HG03064 (cell line): Measurements from ENCODE around the gene MGME1.

ENCODE experiments used
- ATAC-seq: cut with Tn5 transposase; IDR thresholded peaks from one replicate; pipeline ENCODE4 v1.9.1; 2021; ENCODE audit warnings: low read depth; ENCODE audit not compliant: unreplicated experiment

Gene MGME1

DNA sequence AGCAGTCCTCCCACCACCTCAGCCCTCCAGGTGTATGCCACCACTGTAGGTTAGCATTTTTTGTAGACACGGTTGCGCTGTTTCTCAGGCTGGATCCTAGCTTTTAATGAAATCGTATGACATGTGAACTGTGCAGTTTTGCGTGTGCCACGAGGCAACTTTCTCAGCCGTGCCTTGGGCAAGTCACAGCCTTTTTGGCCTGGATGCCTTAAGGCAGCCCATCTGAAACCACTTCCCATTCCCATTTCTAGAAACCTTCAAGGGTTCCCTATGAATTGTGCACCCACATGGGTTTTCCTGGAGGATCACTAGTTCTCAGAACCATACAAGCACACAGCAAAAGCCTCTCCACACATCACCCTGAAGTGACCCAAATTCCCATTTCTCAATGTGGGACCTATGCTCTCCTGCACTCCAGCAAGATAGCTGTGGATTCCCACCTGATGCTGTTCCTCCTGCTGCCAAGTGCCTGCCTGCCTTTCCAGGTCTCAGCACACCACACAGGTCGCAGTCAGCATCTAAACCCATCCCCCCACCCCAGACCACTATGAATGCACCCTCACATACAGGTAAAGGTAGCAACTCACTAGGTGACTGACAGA lies 29.1 kb upstream of the MGME1 start:
- ATAC-seq, result peak; percentile 5

DNA sequence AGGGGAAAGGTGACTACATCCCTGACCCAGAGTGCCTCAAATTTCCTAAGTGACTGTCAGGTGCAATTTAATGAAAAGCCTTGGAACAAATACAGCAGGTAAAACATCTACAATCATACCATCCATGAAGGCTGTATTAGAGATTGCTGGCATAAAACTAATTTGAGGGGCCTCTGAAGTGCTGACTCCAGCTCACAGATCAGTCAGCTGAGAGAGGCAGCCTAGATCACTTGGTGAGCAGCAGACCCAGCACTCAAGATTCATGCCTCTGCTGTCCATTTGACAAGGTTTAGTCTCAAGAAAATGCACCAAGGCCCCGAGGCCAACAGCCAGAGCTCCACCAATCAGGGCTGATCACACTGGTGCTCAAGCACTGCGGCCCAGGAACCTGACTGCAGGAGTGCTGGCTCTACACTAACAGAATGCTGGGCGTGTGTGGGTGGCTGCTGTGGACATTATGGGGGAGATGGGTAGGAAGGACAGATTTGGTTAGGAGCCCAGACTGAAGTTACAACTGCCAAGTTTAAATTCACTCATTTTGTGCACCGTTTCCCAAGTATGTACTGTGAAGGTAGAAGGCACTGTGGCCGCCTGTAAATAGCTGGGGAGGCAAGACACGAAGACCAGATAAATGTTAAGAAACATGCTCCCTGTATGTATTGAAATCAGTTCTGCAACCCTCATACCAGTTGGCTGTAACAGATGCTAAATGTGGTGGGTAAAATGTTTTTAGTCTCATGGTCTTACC lies 28.4 kb upstream of the MGME1 start:
- ATAC-seq, result no peak

DNA sequence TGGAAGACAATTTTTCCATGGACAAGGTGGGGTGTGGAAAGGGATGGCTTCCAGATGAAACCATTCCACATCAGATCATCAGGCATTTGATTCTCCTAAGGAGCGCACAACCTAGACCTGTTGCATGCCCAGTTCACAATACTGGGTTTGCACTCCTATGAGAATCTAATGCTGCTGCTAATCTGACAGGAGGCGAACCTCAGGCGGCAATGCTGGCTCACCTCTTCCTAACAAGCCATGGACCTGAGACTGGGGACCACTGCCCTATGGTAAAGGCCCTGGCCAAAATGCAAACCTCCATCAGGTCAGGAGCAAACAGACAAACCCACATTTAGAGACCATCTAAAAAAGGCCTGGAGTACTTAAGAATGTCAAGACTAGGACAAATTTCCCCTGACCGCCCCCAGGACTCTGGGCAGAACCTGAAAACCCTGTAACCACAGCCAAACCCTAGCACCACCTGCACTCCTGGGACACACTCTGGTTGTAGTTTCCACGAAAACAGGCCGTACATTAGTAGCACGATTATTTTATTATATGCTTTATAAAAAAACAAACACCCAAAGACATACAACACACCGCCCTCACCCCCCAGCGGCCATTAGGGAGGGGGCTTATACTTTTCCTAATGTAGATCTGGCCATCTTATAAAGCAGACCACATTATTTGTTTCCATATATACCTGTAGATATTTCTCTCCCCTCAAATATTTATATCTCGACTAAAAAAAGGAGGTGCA lies 27.6 kb upstream of the MGME1 start:
- no peak for ATAC-seq

DNA sequence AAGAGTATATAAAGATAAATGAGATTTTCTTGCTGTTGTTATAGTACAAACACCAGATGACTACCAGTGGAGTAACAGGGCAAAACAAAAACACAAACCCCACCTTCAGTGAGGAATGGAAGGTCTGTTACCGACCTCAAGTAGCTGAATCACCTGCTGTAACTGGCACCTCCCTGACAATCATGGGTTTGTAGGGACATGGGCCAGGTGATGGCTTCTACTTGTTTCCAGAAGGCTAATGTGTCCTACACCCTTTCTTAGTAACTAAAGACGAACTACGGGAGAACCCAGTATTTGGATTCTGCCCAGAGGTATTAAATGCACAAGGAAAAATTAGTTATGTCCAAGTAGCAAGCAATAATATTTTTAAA lies 27.0 kb upstream of the MGME1 start:
- ATAC-seq, result no peak

DNA sequence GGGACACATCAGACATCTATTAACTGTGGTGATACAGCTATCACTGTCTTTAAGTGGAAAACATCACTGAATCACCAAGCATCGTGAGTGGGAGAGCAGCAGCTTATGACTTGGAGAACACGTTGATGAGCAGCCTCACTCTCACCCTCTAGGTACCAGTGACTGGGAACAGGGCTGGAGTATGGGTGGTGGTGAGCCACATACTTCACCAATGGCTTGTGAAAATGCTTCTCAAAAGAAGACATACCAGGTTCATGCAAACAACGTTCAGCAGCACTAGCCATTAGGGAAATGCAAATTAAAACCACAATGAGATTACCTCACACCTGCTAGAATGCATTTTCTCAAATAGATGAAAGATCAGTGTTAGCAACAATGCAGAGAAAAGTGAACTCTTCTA lies 25.5 kb upstream of the MGME1 start:
- peak; percentile 46 for ATAC-seq

DNA sequence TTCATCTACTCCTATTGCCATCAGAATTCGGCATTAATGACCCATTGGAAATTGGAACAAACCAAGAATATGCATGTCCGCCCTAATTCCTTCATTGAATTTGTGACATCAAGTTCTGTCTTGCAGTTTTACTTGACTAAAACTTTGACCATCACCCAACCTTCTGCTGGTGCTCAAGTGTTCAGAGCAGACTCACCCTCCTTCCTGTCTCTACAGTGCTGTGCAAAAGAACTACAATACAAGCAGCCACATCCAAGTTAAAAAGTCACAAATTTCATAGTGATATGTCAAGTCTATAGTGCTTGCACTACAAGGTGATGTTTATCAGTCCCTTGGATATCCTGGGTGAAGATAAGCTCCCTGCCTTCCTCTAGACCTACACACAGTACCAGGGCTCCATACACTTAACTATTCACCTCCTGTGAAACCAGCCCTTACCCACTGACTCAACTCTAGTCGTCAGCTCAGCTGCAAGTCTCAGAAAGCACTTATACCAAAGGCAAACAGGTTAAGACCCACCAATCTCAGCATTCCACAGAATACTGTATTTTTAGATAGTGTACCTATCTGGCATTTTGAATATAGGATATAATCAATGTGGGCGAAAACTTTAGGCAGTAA lies 23.9 kb upstream of the MGME1 start:
- ATAC-seq, result no peak

DNA sequence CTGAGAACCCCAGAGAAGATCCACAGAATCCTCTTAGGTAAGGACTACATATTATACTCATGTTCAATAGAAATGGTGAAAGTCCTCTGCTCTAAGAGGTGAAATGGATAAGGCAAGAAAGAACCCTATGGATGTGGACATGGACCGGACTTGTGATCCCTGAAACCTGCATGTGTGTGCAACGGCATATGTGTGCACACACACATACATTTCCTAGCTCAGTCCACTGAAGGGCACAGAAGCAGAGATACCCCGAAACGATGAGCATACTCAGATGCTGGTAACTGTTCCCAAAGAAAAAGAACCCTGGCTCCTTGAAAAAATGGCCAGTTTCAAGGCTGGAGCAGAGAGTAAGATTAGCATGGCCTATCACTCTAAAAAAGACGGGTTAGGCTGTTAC lies 22.8 kb upstream of the MGME1 start:
- ATAC-seq, result no peak

DNA sequence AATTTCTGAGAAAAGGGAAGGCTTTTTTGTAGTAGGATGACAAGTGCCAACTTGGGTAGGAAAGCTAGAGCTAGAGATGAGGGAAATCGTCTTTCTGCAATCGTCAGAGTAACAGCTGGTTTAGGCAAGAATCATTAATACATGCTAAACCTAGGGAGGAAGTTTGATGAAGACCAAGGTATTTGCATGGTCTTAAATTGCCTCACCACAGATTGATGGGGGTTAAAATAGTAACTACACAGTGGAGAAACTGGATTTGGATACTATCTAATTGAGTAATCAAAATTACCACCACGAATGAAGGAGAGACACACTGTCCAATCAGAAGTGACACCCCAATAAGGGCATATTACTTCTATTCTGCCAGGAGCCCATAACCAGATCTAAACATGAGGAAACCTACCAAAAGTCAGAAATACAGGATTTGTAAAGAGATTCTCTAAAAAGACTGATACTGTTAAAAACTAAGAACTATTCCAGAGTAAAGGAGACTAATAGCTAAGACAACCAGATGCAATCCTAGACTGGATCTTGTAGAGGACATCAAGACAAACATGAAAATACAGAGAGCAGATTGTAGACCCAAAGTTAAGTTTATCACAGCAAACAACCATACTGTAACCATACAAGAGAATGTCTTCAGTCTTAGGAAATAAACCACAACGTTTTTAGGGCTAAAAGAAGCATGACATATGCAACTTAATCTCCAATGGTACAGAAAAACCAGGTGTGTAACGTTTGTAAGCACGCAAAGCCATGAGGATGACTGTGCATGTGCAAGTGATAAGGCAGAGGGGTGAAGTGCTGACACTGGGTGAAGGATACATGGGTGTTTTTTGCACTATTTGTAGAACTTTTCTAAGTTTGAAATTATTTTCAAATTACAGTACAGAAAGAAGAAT lies 22.0 kb upstream of the MGME1 start:
- ATAC-seq, result no peak

DNA sequence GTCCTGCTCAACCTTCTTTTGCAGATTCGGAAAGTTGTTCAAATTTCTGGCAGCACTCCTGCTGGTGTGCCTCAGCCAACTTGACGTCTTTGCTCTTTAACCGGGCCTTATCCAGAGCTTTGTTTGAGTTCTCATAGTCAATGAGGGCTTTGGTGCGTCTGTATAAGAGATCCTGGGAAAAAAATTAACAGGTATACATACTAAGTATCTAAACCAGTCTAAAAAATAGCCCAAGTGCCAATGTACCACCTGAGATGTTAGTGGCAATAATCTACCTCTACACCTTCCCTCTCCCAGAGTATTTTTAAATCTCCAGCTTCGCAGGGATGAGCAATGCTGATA lies 21.4 kb upstream of the MGME1 start:
- no peak for ATAC-seq

DNA sequence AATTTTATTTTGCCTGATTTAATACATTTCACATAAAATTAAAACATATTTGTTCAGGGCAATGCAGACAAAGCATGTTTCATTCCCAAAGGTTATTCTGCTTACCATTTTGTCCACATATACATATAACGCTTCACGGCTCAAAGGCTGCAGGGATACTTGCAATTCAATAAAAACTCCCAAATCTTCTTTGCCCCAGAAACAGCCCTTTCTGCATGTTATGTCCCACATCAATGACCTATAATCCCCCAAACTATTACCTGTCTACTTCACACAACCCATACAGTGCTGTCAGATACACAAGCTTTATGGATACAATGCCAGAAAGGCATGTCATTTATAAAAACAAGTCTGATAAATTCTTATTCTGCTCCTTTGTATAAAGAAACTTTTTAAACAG lies 20.4 kb upstream of the MGME1 start:
- ATAC-seq, result no peak

DNA sequence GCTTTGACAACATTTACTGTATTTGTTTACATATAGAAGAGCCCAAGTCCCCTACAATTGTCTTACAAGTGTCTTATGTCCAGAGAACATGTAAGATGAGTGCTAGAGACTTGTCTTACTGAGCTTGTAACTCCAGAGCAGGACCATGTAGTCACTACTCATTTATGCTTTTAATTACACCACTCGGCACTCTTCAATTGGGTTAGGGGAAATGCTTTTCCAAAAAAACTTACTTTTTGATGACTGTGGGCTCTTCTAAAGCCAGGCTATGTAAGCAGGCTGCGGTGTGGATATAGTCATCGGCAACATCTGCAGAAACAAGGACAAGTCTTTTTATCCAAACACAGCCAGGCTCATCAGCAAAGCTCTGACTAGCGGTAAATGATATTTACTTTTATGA lies 18.9 kb upstream of the MGME1 start:
- no peak for ATAC-seq

DNA sequence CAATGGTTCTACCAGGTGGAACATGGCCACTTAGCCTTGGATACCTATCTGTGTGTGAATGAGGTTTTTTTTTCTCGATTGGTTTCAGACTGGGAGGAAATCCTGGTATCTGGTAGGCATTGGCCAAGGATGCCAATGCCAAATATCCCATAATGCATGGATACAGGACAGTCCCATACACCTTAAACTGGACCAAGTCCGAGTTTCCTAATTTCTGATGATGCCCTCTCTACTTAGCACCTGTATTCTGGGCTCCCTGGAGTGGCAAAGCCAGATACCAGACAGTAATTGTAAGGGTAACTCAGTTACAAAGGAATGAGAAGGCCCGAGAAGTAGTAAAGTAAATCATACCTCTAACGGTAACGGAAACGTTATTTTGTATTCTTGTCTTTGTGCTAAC lies 18.1 kb upstream of the MGME1 start:
- no peak for ATAC-seq

DNA sequence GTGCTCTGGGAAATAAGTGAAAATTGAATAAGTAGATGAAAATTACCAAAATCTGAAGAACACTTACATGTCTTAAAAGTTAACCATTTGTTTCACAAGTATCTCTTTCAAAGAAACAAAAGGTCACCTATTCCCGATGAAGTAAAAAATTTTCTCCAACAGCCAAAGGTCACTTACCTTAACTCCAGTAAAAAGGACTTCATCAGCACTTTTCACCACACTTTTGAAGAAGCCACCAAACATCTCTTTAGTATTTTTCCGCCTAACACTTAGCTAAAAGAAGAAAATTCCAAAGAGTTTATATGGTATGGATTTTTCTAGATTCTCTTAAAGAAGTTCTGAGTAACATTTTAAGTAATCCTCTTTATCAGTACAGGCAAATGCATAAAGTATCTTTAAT lies 17.5 kb upstream of the MGME1 start:
- no peak for ATAC-seq

DNA sequence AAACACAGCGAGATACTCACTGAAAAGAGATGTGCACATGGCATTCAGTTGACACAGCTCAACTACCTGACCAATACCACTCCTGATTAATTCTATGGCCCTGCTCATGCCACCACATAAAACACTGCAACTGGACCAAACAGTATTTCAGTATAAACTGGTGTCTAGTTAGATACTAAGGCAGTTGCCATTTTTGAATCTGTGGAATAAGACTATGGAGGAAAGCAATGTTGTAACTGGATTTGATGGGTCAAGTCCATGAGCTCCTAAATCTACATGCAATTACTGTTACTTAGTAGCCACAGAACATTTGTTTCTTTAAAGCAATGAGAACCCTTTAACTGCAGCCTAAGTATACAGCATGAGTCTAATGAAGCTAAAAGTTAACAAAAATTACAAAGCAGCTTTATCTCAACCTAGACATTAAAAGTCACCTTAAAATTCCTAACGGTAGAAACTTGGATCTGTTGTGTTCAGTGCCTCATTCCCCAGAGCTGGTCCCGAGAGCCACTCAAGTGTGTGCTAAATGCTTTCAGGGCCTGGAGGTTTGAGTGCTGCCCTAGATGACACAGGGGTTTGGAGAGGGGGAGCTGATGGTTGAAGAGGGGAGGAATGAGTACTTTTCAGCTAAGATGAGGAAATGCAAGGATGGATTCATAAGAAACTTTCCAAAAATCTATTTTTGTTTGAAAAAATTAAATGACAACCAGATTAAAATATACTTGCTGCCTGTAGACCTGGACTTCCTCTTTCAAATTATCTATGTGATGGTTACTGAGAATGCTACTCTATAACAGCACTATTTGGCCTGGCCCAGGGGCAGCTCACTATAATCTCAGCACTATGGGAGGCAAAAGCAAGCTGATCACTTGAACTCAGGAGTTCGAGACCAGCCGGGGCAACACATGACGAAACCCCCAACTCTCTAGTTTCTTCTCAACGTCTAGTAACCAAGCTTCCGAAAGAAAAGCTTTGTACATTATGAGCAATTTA lies 15.8 kb upstream of the MGME1 start:
- no peak for ATAC-seq

DNA sequence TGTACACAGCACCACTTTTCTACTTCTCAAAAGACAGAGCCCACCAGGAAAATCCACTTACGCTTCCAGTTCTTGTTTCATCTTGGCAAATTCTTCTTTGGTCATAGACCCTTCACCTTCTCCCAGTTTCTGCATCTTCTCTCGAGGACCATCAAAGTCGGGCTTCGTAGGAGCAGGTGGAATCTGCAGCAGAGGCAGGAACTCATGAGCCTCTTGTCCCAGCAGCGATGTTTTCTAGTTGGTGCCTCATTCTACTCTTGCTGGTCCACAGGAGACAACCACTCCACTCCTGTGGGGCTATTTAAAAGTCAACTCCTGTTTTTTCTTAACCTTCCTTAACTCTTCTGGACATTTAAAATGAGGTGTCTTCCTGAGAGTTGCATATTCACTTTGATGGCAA lies 14.9 kb upstream of the MGME1 start:
- no peak for ATAC-seq

DNA sequence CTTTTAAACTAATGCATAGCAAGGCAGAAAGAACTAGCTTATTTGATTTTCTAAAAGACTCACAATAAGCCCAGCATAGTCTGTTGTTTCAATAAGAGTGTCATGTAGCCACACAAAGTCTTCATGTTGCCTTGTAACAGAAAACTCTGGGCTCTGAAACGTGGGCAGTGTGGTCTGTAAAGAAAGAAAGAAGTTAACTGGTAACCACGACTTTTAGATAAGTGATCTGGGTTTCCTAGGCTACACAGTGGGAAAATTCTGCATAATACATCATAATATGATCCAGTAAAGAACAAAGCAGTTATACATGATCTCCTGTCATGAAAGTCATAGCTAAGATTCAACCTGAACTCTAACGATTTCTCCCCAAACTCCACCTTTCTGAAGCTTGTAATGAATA lies 13.5 kb upstream of the MGME1 start:
- no peak for ATAC-seq

DNA sequence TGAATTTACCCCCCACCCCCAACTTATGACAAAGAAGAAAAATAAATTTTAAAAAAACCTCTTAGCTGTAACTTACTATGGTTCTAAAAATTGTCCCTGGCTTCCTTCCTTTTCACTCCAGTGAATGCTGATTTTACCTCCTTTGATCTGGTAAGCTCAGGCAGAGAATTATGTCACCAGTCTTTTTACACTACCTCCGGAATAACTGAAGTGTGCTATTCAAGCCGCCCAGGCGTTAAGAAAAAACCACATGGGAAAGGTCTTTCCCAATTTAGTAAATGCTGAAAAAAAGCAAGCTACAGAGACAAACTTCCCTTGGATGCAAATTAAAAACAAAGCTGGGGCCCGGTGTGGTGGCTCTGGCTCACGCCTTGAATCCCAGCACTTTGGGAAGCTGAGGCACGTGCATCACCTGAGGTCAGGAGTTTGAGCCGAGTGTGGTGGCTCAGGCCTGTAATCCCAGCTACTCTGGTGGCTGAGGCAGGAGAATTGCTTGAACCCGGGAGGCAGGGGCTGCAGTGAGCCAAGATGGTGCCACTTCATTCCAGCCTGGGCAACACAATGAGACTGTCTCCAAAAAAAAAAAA lies 12.6 kb upstream of the MGME1 start:
- ATAC-seq, result no peak

DNA sequence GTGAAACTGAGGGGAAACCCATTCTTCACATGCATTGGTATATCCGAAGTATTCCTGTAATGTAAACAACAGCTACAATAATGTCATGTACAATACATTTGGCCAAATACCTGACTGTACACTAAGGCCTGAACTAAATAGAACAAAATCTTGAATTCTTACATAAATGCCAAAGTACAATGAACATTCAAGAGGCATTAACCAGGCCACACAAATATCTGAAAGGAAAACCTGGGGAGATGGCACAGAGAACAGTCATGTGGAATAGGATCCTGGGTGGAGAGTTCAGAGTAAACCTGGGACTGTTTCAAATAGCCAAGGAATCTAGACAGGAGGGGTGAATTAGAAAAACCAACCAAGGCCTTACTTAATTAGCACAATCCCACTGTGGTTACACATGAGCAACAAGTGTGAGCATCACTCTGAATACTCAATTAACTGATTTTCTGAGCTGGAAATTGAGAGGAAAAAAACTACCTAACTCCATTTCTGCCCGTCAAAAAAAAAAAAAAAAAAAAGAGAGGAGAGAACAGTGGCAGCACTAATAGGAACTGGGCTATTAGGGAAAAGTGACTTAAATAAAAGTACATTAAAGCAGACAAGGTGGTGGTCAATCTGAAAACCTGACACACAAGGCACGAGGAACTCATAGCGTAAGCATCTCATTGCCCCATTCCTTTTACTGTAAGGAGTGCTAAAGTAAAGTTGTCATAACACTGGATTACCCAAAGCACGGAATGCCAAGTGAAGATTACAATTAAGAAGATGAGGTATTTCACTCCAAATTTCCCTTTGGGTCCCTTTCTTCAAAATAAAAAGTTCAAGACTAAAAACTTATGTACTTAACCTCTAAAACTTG lies 11.1 kb upstream of the MGME1 start:
- no peak for ATAC-seq
